Measurements from ENCODE around the gene CREB3L1. TPM values are rescaled to one million over a fixed set of nuclear protein-coding genes. Genes with fewer than 3 reads are reported as not detected.
"Not testable (repeated sequence)": the region's sequence is repeated elsewhere in the genome, so short reads cannot be mapped to it uniquely, and the experiment has no call there.

CREB3L1 gene
- total and polyA plus RNA-seq, 10 donors, result 0.28 to 8.9 (median 2.8) TPM

DNA sequence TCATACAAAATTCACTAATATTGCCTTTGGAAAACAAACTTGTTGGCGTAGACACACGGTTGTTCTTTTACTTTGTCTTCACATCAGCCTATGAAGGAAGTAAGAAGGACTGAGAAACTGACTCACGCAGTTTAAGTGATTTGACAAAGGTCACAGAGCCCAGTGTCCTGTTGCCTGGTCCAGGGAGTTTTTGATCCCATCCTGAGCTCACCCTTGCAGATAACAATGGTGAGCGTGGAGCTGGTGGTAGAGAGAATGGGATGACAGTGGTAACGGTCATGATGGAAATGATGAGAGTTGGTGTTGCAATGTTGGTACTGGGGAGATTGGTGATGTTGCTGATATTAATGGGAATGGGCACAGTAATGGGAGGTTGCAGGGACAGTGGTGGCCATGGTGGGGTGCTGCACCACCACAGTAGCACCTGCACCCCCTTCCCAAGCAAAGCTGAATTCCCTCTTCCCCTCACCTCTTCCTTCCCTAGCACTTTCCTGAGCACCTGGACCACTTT is 22.0 kb downstream of the CREB3L1 start:
- TF ChIP-seq, protein P1, sequence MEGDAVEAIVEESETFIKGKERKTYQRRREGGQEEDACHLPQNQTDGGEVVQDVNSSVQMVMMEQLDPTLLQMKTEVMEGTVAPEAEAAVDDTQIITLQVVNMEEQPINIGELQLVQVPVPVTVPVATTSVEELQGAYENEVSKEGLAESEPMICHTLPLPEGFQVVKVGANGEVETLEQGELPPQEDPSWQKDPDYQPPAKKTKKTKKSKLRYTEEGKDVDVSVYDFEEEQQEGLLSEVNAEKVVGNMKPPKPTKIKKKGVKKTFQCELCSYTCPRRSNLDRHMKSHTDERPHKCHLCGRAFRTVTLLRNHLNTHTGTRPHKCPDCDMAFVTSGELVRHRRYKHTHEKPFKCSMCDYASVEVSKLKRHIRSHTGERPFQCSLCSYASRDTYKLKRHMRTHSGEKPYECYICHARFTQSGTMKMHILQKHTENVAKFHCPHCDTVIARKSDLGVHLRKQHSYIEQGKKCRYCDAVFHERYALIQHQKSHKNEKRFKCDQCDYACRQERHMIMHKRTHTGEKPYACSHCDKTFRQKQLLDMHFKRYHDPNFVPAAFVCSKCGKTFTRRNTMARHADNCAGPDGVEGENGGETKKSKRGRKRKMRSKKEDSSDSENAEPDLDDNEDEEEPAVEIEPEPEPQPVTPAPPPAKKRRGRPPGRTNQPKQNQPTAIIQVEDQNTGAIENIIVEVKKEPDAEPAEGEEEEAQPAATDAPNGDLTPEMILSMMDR (IDR thresholded peaks at IDR 0.05 in 8 of 11, conservative IDR thresholded peaks at IDR 0.05 in 3 of 11), result no peak
- no peak for TF ChIP-seq POLR2A (IDR thresholded peaks at IDR 0.05)
- TF ChIP-seq POLR2AphosphoS5 (IDR thresholded peaks at IDR 0.05), result no peak
- intact Hi-C loops (cut with DNase I; ENCODE audit: low total_unique reads), result no loop called here
- 73 to 84% (median 81%) methylated on average over 5 of the region's 5 CpGs for WGBS, 5 donors

DNA sequence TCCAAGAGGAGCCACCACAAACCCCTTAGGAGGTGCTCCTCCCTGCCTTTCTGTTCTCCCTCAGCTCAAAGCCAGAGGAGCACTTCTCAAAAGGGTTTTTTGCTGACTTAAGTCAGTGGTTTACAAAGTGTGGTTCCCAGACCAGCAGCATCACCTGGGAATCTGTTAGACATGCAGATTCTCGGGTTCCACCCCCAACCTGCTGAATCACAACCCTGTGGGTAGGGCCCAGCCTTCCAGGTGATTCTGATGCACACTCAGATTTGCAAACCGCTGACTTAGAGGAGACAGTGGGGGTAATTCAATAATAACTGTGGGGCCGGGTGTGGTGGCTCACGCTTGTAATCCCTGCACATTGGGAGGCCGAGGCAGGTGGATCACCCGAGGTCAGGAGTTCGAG is 22.8 kb downstream of the CREB3L1 start:
- H3K9me3 ChIP-seq, result no peaks in the 10 kb centered on the region
- TF ChIP-seq, protein P1 (IDR thresholded peaks at IDR 0.05 in 8 of 11, conservative IDR thresholded peaks at IDR 0.05 in 3 of 11), result no peak
- H3K4me3 ChIP-seq, result no peak overlapping the region
- H3K4me1 ChIP-seq, result peaks cover 2 to 25% (median 17%) of the 10 kb centered on the region in 6 donors
- H3K27me3 ChIP-seq (replicated peaks in 1 of 7), result peaks cover 0 to 51% (median 21%) of the 10 kb centered on the region in 7 donors
- H3K27ac ChIP-seq, result no peak overlapping the region
- intact Hi-C loops (cut with DNase I; ENCODE audit: low total_unique reads), result no loop called here
- no peak for DNase-seq
- WGBS, 5 donors, result 84 to 93% (median 90%) methylated on average over 7 of the region's 7 CpGs
- no peaks in the 10 kb centered on the region for H3K36me3 ChIP-seq

More for the DNA sequence above, 22.0 kb downstream of the CREB3L1 start:
- H3K4me1 ChIP-seq, result peaks cover 7 to 32% (median 23%) of the 10 kb centered on the region in 6 donors
- H3K27ac ChIP-seq, result no peak overlapping the region
- peaks cover 0 to 58% (median 23%) of the 10 kb centered on the region in 7 donors for H3K27me3 ChIP-seq (replicated peaks in 1 of 7)
- H3K4me3 ChIP-seq, result no peak overlapping the region
- no peaks in the 10 kb centered on the region for H3K36me3 ChIP-seq
- H3K9me3 ChIP-seq, result no peaks in the 10 kb centered on the region
- no peak for DNase-seq

- H3K27ac ChIP-seq, result no peak overlapping the region
- intact Hi-C loops (cut with DNase I; ENCODE audit: low total_unique reads), result no loop called here
- H3K27me3 ChIP-seq (replicated peaks in 1 of 7), result peaks cover 0 to 31% (median 0%) of the 10 kb centered on the region in 7 donors
- no peak for DNase-seq
- H3K4me1 ChIP-seq, result peaks cover 0 to 5% (median 0%) of the 10 kb centered on the region in 6 donors
- WGBS, 5 donors, result 60 to 81% (median 62%) methylated on average over 7 of the region's 7 CpGs
- no peak for TF ChIP-seq POLR2A (IDR thresholded peaks at IDR 0.05)
- TF ChIP-seq, protein P1 (IDR thresholded peaks at IDR 0.05 in 8 of 11, conservative IDR thresholded peaks at IDR 0.05 in 3 of 11), result no peak
- no peak for TF ChIP-seq POLR2AphosphoS5 (IDR thresholded peaks at IDR 0.05)
- H3K36me3 ChIP-seq, result no peaks in the 10 kb centered on the region
- H3K9me3 ChIP-seq, result no peaks in the 10 kb centered on the region
- H3K4me3 ChIP-seq, result no peak overlapping the region
These were observed 25.4 kb downstream of the CREB3L1 start for GRCh38 chr11:46302866-46303265.

GRCh38 chr11:46304036-46304435 is 26.6 kb downstream of the CREB3L1 start:
- WGBS, 5 donors, result 89 to 93% (median 92%) methylated on average over 12 of the region's 12 CpGs
- H3K27ac ChIP-seq; H3K9me3 ChIP-seq; H3K36me3 ChIP-seq; DNase-seq; intact Hi-C loops (cut with DNase I; ENCODE audit: low total_unique reads); H3K4me3 ChIP-seq: not testable (repeated sequence)
- H3K27me3 ChIP-seq (replicated peaks in 1 of 7), result peaks cover 0 to 36% (median 0%) of the 10 kb centered on the region in 7 donors
- H3K4me1 ChIP-seq, result peaks cover 0 to 13% (median 6%) of the 10 kb centered on the region in 6 donors
